Esophagus squamous epithelium (tissue), 4 donors: ENCODE data around the gene NLGN1.

ENCODE experiments used
- CTCF ChIP-seq, 6 experiments: fragments of 450-650 bp in 4 of 6; fragments of 200-600 bp in 2 of 6; sonication (generic) in 2 of 6; IDR thresholded peaks; one replicate each; pipeline ENCODE4 v1.5.1; 2016 to 2019; ENCODE audit warnings: antibody characterized with exemption in 6 of 6, mild to moderate bottlenecking in 4 of 6, moderate library complexity in 4 of 6
- POLR2A ChIP-seq, 4 donors: fragments of 450-650 bp; IDR thresholded peaks; one replicate each; pipeline ENCODE4 v1.6.1; 2017; ENCODE audit warnings: antibody characterized with exemption in 4 of 4, mild to moderate bottlenecking in 4 of 4, moderate library complexity in 3 of 4

- TF ChIP-seq CTCF (IDR thresholded peaks at IDR 0.05) (no peak), POLR2A (IDR thresholded peaks at IDR 0.05) (no peak)
These were observed 897.1 kb downstream of the NLGN1 start for GRCh38 chr3:174294616-174295015.
